ENCODE measurements around the gene LHB. TPM values are rescaled to one million over a fixed set of nuclear protein-coding genes. Genes with fewer than 3 reads are reported as not detected.

Gene LHB
- total and polyA plus RNA-seq, 2 of the 4 experiments (the other 2 are of a cell fraction): not detected

- peaks cover 5% of the 10 kb centered on the region; the same call in 1 of the 2 replicates for H3K4me1 ChIP-seq (ENCODE audit: control insufficient read depth, insufficient read depth, low read length)
- no peak overlapping the region for H3K4me3 ChIP-seq (ENCODE audit: insufficient read depth, low read depth, low read length)
- TF ChIP-seq NFE2L2 (IDR thresholded peaks at IDR 0.05; ENCODE audit: low read depth, low read length) (no peak), CEBPB (IDR thresholded peaks at IDR 0.05; ENCODE audit: low read depth, low read length) (no peak), CTCF (conservative IDR thresholded peaks at IDR 0.05; ENCODE audit: low read depth, low read length) (no peak), MAZ (IDR thresholded peaks at IDR 0.05; ENCODE audit: borderline replicate concordance, low read depth, low read length) (no peak), FOS (IDR thresholded peaks at IDR 0.05; ENCODE audit: low read depth, low read length) (no peak), MAFK (IDR thresholded peaks at IDR 0.05; ENCODE audit: low read depth, low read length) (no peak)
- H4K20me1 ChIP-seq (ENCODE audit: insufficient read depth, low read length): no peaks in the 10 kb centered on the region
- no peak overlapping the region for H4K8ac ChIP-seq (ENCODE audit: low read depth in 2 of 2, low read length in 2 of 2)
- no peak overlapping the region for H2BK15ac ChIP-seq (ENCODE audit: low read depth, low read length)
- H3K79me1 ChIP-seq (ENCODE audit: low read depth in 1 of 2, low read length in 2 of 2): peaks cover 0 to 5% of the 10 kb centered on the region in 2 experiments; a peak in 3 of 4 replicates
- H4K91ac ChIP-seq (ENCODE audit: insufficient read depth, low read depth, low read length): no peak overlapping the region
- DNase-seq (no peak), ATAC-seq (ENCODE audit: low read depth) (no peak)
- no peak overlapping the region for H3K9ac ChIP-seq (ENCODE audit: low read depth, low read length)
- peaks cover 27% of the 10 kb centered on the region for H3K27me3 ChIP-seq (ENCODE audit: control insufficient read depth, insufficient read depth, low read length)
- H3K36me3 ChIP-seq (ENCODE audit: control insufficient read depth, insufficient read depth, low read length): no peaks in the 10 kb centered on the region
- H3K9me3 ChIP-seq (ENCODE audit: control insufficient read depth, insufficient read depth, low read length): no peaks in the 10 kb centered on the region
- H3K56ac ChIP-seq (ENCODE audit: extremely low read depth, insufficient read depth, low read length): no peak overlapping the region
- ChIA-PET POLR2A (ENCODE audit: unreplicated experiment) (interaction anchor here (0.5 kb wide), 1 partner anchor 26 kb away, joined by 7 read pairs; no protein-coding TSS in a partner anchor), CTCF (no interaction called here)
- H2BK5ac ChIP-seq (ENCODE audit: low read depth, low read length, poor library complexity, severe bottlenecking): no peak overlapping the region
- H4K5ac ChIP-seq (ENCODE audit: low read depth, low read length): no peak overlapping the region
- no peaks in the 10 kb centered on the region for H3K9me1 ChIP-seq (ENCODE audit: insufficient read depth, low read length)
- no peak overlapping the region for H2BK20ac ChIP-seq (ENCODE audit: low read depth, low read length)
- H3K4ac ChIP-seq (ENCODE audit: low read depth, low read length): no peak overlapping the region
- no peak overlapping the region for H2AFZ ChIP-seq (replicated peaks; ENCODE audit: low read length, poor library complexity)
- no peak overlapping the region for H3K14ac ChIP-seq (replicated peaks; ENCODE audit: low read depth, low read length)
- no peak overlapping the region for H3K18ac ChIP-seq (ENCODE audit: low read depth, low read length)
- H3K4me2 ChIP-seq (ENCODE audit: low read depth, low read length): no peak overlapping the region
- WGBS, 2 experiments (ENCODE audit: extremely low coverage in 2 of 2, insufficient read length in 1 of 2): 94% methylated on average over 2 of the region's 2 CpGs; no CpG with 5 or more reads in 1 of the 2 experiments
- no peak overlapping the region for H2BK120ac ChIP-seq (ENCODE audit: low read depth, low read length)
- no TSS peak for BruUV-seq (replicated peaks)
- dilution Hi-C loops (cut with HindIII; ENCODE audit: low sequenced_read_pairs, unreplicated experiment) (no loop called here), in situ Hi-C loops (cut with MboI; ENCODE audit: low sequenced_read_pairs) (no loop called here), intact Hi-C loops (cut with micrococcal nuclease) (no loop called here)
- no peak overlapping the region for H3K23ac ChIP-seq (ENCODE audit: low read depth, low read length)
- H2AK9ac ChIP-seq (replicated peaks; ENCODE audit: low read depth, low read length, poor library complexity): no peak overlapping the region
- no peak overlapping the region for H3K27ac ChIP-seq (ENCODE audit: insufficient read depth, low read length)
- H2AK5ac ChIP-seq (ENCODE audit: low read depth, low read length): no peak overlapping the region
Measured at GRCh38 chr19:49061000-49061399, 44.1 kb upstream of the LHB start.

All from IMR-90 (cell line).